GM12892 (cell line): Measurements from ENCODE around the gene NENF.

Experiments
- POLR2A ChIP-seq: IDR thresholded peaks from 2 replicates; pipeline ENCODE4 v1.6.1; 2011; ENCODE audit warnings: low read depth, low read length, control low read depth
- POLR2AphosphoS5 ChIP-seq: IDR thresholded peaks from 2 replicates; pipeline ENCODE4 v1.6.1; 2011; ENCODE audit warnings: low read depth, low read length, control low read depth

DNA sequence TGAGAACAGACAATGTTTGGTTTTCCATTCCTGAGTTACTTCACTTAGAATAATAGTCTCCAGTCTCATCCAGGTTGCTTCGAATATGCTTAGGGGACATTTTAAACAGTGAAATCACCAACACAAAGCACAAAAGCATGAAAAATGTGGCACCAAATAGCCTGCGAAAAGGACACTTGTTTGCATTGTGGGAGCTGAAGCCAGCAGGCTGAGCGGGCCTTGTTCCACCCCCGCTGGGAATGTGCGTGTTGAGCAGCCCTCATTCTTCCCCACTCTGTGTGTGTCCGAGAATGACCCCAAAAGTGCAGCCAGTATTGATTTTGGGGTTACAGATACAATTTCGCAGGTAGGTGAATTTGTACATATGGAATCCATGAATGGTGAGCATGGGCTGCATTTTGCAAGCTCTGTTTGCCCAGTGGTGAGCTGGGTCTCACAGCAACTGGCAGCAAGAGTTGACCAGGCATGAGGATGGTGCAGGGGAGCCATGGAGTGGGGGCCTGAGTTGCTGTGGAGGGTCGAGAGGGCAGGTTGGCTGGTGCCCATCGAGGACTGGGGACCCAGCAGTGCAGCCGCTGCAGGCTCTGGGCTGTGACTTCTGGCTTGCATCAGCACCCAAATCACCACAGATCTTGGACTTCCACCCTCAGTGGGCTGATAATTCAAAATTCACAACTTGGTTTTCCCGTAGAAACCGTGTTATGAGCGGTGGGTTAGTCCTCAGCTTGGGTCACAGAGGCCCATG lies 29.4 kb downstream of the NENF start:
- no peak for TF ChIP-seq POLR2AphosphoS5
- no peak for TF ChIP-seq POLR2A
